ENCODE results near the gene HSPA8.

DNA sequence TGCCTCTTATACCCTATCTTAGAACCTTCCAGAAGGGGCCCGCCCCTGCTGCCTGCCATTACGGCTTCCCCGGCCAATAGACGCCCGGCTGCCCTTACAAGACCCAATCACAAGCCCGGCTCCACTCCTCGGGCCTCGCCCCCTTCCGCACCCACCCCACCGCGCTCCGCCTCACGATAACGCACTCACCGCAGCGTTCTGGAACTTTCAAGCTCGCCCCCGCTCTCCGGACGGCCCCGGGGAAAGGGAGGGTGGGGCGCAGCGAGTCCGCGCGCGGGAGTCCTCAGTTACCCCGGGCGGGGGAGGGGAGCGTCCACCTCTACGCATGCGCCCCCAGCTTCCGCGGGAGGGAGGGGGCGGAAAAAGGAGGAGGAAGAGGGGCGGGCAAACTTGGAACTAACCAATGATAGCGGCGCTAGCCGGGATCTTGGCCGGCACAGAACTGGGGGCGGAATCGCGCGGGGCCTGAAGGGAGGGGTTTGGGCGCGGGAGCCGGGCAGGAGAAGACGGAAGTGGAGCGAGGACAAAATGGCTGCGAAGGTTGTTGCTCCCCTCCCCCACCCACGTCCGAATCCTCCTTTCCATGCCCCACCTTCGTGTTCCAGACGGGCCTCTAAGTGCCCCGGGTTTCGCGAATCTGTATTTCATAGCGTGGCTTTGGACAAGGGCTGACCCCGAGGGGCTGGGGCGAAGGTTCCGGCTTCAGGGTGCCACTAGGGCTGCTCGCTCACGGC lies 389 bp upstream of the HSPA8 start:
- peak; percentile 16; the same call in 1 of the 2 replicates for TF ChIP-seq POLR2AphosphoS5 (IDR thresholded peaks at IDR 0.05; ENCODE audit: low read depth)
- TF ChIP-seq, protein P1, sequence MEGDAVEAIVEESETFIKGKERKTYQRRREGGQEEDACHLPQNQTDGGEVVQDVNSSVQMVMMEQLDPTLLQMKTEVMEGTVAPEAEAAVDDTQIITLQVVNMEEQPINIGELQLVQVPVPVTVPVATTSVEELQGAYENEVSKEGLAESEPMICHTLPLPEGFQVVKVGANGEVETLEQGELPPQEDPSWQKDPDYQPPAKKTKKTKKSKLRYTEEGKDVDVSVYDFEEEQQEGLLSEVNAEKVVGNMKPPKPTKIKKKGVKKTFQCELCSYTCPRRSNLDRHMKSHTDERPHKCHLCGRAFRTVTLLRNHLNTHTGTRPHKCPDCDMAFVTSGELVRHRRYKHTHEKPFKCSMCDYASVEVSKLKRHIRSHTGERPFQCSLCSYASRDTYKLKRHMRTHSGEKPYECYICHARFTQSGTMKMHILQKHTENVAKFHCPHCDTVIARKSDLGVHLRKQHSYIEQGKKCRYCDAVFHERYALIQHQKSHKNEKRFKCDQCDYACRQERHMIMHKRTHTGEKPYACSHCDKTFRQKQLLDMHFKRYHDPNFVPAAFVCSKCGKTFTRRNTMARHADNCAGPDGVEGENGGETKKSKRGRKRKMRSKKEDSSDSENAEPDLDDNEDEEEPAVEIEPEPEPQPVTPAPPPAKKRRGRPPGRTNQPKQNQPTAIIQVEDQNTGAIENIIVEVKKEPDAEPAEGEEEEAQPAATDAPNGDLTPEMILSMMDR (IDR thresholded peaks at IDR 0.05; ENCODE audit: insufficient read depth, low read length), result no peak
